K562 (cell line): ENCODE results near the gene ANKRD24. TPM values are rescaled to one million over a fixed set of nuclear protein-coding genes. Genes with fewer than 3 reads are reported as not detected.
A peak's percentile ranks its signal among the peaks of the same experiment; 100 is the strongest.

Experiments used
- ASH1L ChIP-seq: fragments of 450-650 bp; IDR thresholded peaks from 2 replicates; pipeline ENCODE4 v1.6.1; 2018; ENCODE audit warnings: borderline replicate concordance, mild to moderate bottlenecking, low read depth; ENCODE audit not compliant: partially characterized antibody
- BRD9 ChIP-seq: fragments of 450-650 bp; IDR thresholded peaks from 2 replicates; pipeline ENCODE4 v1.6.1; 2018; ENCODE audit warnings: low read depth; ENCODE audit not compliant: partially characterized antibody
- CEBPG ChIP-seq, 3 experiments: fragments of 200-800 bp in 1 of 3; sonication (Bioruptor generic) in 1 of 3; sonication (generic) in 1 of 3; formaldehyde crosslinking in 1 of 3; IDR thresholded peaks in 2 of 3; conservative IDR thresholded peaks in 1 of 3; 2 replicates each; pipeline versions ENCODE4 v1.6.1 to v1.8.0; 2016 to 2022; ENCODE audit warnings: missing compliant biosample characterization in 2 of 3, missing genetic modification characterization in 2 of 3, mild to moderate bottlenecking in 1 of 3, missing genetic modification reagents in 1 of 3
- COPS2 ChIP-seq: fragments of 450-650 bp; conservative IDR thresholded peaks from 2 replicates; pipeline ENCODE4 v1.6.1; 2016; ENCODE audit warnings: mild to moderate bottlenecking, moderate library complexity
- KAT2B ChIP-seq: IDR thresholded peaks from one replicate; pipeline ENCODE4 v1.6.1; 2012; ENCODE audit warnings: low read depth, mild to moderate bottlenecking, control low read depth, inconsistent platforms, low read length, moderate library complexity
- KHSRP ChIP-seq: fragments of 450-650 bp; IDR thresholded peaks from 2 replicates; pipeline ENCODE4 v1.6.1; 2017
- SMC3 ChIP-seq: conservative IDR thresholded peaks from 2 replicates; pipeline ENCODE4 v1.6.1; 2011; ENCODE audit warnings: low read depth, low read length, improper control_type of control experiment; ENCODE audit not compliant: insufficient read depth
- ZNF445 ChIP-seq: fragments of 250-450 bp; sonication (Bioruptor Pico); IDR thresholded peaks from 2 replicates; pipeline ENCODE4 v1.4.0; 2020; ENCODE audit warnings: low read depth, mild to moderate bottlenecking, moderate library complexity
- ZZZ3 ChIP-seq: fragments of 450-650 bp; IDR thresholded peaks from 2 replicates; pipeline ENCODE4 v1.6.1; 2016; ENCODE audit warnings: antibody characterized with exemption, mild to moderate bottlenecking, moderate library complexity
- polyA plus RNA-seq, 8 experiments: library from polyadenylated mRNA; depleted of rRNA in 4 of 8; stranded (reverse) in 5 of 8; unstranded in 3 of 8; fragments of >200 nt; fragmentation: Nextera tagmentation in 2 of 8; fragmentation: Illumina TruSeq in 1 of 8; extraction: Ambion mirVana in 2 of 8; extraction: Trizol in 1 of 8; gene quantifications; 2 replicates each; pipeline versions ENCODE4 v1.2.1 to v1.2.3, GENCODE V29; 2011 to 2014; ENCODE audit warnings: inconsistent platforms in 1 of 8, missing spikeins in 1 of 8
- total RNA-seq, 7 experiments: library from RNA; depleted of rRNA in 6 of 7; stranded (reverse); fragments of >200 nt in 6 of 7; fragmentation: Illumina TruSeq in 2 of 7; extraction: Trizol in 2 of 7; gene quantifications; 2 replicates each; pipeline versions ENCODE4 v1.2.1 to v1.2.3, GENCODE V29; 2011 to 2021; ENCODE audit warnings: low replicate concordance in 1 of 7
- TF ChIP-seq, protein P1 (sequence below): IDR thresholded peaks from 2 replicates; pipeline ENCODE4 v1.6.1; 2016; ENCODE audit warnings: missing genetic modification characterization, missing compliant biosample characterization
- TF ChIP-seq, protein P2 (sequence below): fragments of 450-650 bp; formaldehyde crosslinking; IDR thresholded peaks from 2 replicates; pipeline ENCODE4 v1.4.0; 2020; ENCODE audit warnings: mild to moderate bottlenecking, moderate library complexity

The ANKRD24 gene
- total and polyA plus RNA-seq, 9 of the 15 experiments (the other 6 are each of a cell fraction or from before 2014, with no cell fraction given) = 0.07 to 0.12 (median 0.09) TPM; not detected in 5

DNA sequence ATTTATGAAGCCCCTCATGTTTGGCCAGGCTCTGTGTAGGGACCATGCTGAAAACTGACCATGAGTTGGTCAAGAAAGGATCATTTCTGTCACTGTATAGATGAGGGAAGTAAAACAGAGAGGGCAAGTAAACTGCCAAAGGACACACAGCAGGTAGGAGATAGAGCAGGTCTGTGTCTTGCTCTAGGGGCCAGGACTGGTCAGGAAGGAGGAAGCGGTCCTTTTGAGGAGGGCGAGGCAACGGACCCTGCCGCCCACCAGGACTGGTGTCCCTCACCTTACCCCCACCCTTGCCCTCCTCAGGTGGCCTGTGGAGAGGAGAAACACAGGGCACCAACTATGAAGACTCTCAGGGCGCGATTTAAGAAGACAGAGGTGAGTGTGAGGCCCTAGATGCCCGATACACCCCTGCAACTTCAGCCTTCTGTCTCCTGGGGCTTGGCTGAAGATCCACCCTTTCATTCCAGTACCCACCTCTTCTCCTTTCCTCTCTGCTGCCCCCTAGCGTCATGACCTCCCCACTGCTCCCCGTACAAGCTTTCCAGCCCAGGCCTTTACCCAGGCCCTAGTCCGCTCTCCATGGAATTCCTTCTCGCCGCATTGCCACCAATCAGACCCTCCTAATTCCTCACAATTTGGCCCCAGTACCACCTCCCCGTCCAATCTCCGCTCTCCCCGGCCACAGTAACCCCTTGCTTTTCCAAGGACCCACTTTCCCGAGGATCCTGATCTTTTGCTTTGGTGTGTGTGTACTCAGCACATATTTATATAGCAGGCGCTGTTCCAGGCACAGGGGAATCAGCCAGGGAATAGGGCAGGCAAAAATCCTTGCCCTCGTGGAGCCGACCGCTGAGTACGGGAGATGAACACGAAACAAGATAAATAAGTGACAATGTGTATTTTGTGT is 3.9 kb downstream of the ANKRD24 start (continued):
- TF ChIP-seq, protein P1, sequence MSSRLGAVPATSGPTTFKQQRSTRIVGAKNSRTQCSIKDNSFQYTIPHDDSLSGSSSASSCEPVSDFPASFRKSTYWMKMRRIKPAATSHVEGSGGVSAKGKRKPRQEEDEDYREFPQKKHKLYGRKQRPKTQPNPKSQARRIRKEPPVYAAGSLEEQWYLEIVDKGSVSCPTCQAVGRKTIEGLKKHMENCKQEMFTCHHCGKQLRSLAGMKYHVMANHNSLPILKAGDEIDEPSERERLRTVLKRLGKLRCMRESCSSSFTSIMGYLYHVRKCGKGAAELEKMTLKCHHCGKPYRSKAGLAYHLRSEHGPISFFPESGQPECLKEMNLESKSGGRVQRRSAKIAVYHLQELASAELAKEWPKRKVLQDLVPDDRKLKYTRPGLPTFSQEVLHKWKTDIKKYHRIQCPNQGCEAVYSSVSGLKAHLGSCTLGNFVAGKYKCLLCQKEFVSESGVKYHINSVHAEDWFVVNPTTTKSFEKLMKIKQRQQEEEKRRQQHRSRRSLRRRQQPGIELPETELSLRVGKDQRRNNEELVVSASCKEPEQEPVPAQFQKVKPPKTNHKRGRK = no peak
- TF ChIP-seq, protein P2, sequence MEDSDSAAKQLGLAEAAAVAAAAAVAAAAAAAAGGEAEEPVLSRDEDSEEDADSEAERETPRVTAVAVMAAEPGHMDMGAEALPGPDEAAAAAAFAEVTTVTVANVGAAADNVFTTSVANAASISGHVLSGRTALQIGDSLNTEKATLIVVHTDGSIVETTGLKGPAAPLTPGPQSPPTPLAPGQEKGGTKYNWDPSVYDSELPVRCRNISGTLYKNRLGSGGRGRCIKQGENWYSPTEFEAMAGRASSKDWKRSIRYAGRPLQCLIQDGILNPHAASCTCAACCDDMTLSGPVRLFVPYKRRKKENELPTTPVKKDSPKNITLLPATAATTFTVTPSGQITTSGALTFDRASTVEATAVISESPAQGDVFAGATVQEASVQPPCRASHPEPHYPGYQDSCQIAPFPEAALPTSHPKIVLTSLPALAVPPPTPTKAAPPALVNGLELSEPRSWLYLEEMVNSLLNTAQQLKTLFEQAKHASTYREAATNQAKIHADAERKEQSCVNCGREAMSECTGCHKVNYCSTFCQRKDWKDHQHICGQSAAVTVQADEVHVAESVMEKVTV (CRISPR knock-in tag) = peak; percentile 45; the same call in 1 of the 2 replicates
- no peak for TF ChIP-seq ASH1L
- no peak for TF ChIP-seq KHSRP
- TF ChIP-seq ZZZ3 = no peak
- TF ChIP-seq COPS2 = no peak
- no peak for TF ChIP-seq KAT2B
- no peak for TF ChIP-seq ZNF445 (CRISPR knock-in tag)
- 0 out of 2 replicates have a peak, but pooled peaks have one; percentile 26 for TF ChIP-seq SMC3
- TF ChIP-seq BRD9 = peak; percentile 62
- TF ChIP-seq CEBPG (CRISPR knock-in tag; IDR thresholded peaks at IDR 0.05) = no peak
- TF ChIP-seq CEBPG (tag; conservative IDR thresholded peaks at IDR 0.05 in 1 of 2, IDR thresholded peaks at IDR 0.05 in 1 of 2) = no peak
